Measurements from ENCODE around the gene FAH. TPM values are rescaled to one million over a fixed set of nuclear protein-coding genes. Genes with fewer than 3 reads are reported as not detected.

Gene FAH
- 24.1 and 68.3 TPM in 2 replicates for total RNA-seq (ENCODE audit: low replicate concordance)

GRCh38 chr15:80152896-80153876 is at the start of gene FAH:
FAH (plus strand) TSS chr15:80152999; CDS start chr15:80153055, 56 bp downstream.

Other genes with a start within 250 kb of the FAH start
- 1.3 TPM in 1 of 2 replicates, not detected in the other for gene BCL2A1, start 181.8 kb upstream of the FAH start, total RNA-seq (ENCODE audit: low replicate concordance)
- 81.7 and 146 TPM in 2 replicates for gene ZFAND6, start 93.3 kb upstream of the FAH start, total RNA-seq (ENCODE audit: low replicate concordance)
- under 0.01 TPM in 1 of 2 replicates, not detected in the other for gene CTXND1, start 99.2 kb downstream of the FAH start, total RNA-seq (ENCODE audit: low replicate concordance)